ENCODE measurements around the gene CRISP3.

DNA sequence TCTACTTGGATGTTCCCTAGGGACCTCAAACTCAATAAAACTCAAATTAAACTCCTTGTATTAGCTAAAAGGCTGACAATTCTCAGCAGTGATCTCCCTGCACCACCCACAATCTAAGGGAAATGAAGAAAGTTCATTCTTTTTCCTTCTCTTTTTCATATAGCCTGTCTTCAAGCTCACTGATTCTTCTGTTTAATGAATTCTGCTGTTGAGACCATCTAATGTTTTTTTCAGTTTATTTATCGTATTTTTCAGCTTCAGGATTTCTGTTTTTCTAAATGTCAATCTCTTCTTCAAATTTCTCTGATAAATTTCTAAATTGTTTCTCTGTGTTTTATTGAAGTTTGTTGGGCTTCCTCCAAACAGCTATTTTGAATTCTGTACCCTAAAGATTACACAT, 50.7 kb downstream of the CRISP3 start:
- TF ChIP-seq, protein P1, sequence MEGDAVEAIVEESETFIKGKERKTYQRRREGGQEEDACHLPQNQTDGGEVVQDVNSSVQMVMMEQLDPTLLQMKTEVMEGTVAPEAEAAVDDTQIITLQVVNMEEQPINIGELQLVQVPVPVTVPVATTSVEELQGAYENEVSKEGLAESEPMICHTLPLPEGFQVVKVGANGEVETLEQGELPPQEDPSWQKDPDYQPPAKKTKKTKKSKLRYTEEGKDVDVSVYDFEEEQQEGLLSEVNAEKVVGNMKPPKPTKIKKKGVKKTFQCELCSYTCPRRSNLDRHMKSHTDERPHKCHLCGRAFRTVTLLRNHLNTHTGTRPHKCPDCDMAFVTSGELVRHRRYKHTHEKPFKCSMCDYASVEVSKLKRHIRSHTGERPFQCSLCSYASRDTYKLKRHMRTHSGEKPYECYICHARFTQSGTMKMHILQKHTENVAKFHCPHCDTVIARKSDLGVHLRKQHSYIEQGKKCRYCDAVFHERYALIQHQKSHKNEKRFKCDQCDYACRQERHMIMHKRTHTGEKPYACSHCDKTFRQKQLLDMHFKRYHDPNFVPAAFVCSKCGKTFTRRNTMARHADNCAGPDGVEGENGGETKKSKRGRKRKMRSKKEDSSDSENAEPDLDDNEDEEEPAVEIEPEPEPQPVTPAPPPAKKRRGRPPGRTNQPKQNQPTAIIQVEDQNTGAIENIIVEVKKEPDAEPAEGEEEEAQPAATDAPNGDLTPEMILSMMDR (IDR thresholded peaks at IDR 0.05), result no peak
- TF ChIP-seq POLR2A (IDR thresholded peaks at IDR 0.05), result no peak
